ENCODE results near the gene ACSF2.

- TF ChIP-seq CTCF (IDR thresholded peaks at IDR 0.05) (no peak), POLR2AphosphoS5 (IDR thresholded peaks at IDR 0.05) (no peak), POLR2A (IDR thresholded peaks at IDR 0.05) (no peak)
These were observed 40.5 kb downstream of the ACSF2 start for GRCh38 chr17:50466371-50467113.

Data from upper lobe of left lung (tissue), 4 donors.